HEK293 (cell line): ENCODE measurements around the gene EBF3.

Experiments used
- BCL11A ChIP-seq: fragments of 450-650 bp; formaldehyde crosslinking; IDR thresholded peaks from 2 replicates; pipeline ENCODE4 v1.5.1; 2016; ENCODE audit warnings: low read depth, missing biosample characterization, missing genetic modification characterization
- GLI4 ChIP-seq: fragments of 450-650 bp; formaldehyde crosslinking; IDR thresholded peaks from 2 replicates; pipeline ENCODE4 v1.5.1; 2016; ENCODE audit warnings: missing biosample characterization, missing genetic modification characterization
- ZBTB7A ChIP-seq: fragments of 450-650 bp; formaldehyde crosslinking; IDR thresholded peaks from 2 replicates; pipeline ENCODE4 v1.5.1; 2016; ENCODE audit warnings: low read depth, missing biosample characterization, missing genetic modification characterization
- ZIC2 ChIP-seq: fragments of 450-650 bp; formaldehyde crosslinking; IDR thresholded peaks from 2 replicates; pipeline ENCODE4 v1.5.1; 2016; ENCODE audit warnings: missing biosample characterization, missing genetic modification characterization
- ZNF114 ChIP-seq: fragments of 450-650 bp; formaldehyde crosslinking; IDR thresholded peaks from 2 replicates; pipeline ENCODE4 v1.5.0; 2017; ENCODE audit warnings: missing biosample characterization, missing genetic modification characterization
- ZNF155 ChIP-seq: fragments of 450-650 bp; formaldehyde crosslinking; IDR thresholded peaks from 2 replicates; pipeline ENCODE4 v1.5.1; 2016; ENCODE audit warnings: missing biosample characterization, missing genetic modification characterization
- ZNF175 ChIP-seq: fragments of 450-650 bp; formaldehyde crosslinking; IDR thresholded peaks from 2 replicates; pipeline ENCODE4 v1.5.1; 2016; ENCODE audit warnings: missing biosample characterization, missing genetic modification characterization
- ZNF510 ChIP-seq: fragments of 450-650 bp; formaldehyde crosslinking; IDR thresholded peaks from 2 replicates; pipeline ENCODE4 v1.5.1; 2018; ENCODE audit warnings: mild to moderate bottlenecking, missing genetic modification characterization, missing biosample characterization; ENCODE audit not compliant: insufficient replicate concordance
- ZNF610 ChIP-seq: fragments of 450-650 bp; formaldehyde crosslinking; IDR thresholded peaks from 2 replicates; pipeline ENCODE4 v1.5.1; 2016; ENCODE audit warnings: missing biosample characterization, missing genetic modification characterization, borderline replicate concordance
- TF ChIP-seq, protein P1 (sequence below): fragments of 450-650 bp; formaldehyde crosslinking; IDR thresholded peaks from 2 replicates; pipeline ENCODE4 v1.5.1; 2016; ENCODE audit warnings: missing biosample characterization, missing genetic modification characterization

GRCh38 chr10:129793996-129794395 is 170.1 kb downstream of the EBF3 start:
- TF ChIP-seq, protein P1, sequence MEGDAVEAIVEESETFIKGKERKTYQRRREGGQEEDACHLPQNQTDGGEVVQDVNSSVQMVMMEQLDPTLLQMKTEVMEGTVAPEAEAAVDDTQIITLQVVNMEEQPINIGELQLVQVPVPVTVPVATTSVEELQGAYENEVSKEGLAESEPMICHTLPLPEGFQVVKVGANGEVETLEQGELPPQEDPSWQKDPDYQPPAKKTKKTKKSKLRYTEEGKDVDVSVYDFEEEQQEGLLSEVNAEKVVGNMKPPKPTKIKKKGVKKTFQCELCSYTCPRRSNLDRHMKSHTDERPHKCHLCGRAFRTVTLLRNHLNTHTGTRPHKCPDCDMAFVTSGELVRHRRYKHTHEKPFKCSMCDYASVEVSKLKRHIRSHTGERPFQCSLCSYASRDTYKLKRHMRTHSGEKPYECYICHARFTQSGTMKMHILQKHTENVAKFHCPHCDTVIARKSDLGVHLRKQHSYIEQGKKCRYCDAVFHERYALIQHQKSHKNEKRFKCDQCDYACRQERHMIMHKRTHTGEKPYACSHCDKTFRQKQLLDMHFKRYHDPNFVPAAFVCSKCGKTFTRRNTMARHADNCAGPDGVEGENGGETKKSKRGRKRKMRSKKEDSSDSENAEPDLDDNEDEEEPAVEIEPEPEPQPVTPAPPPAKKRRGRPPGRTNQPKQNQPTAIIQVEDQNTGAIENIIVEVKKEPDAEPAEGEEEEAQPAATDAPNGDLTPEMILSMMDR (tag by site-specific recombination) = no peak
- TF ChIP-seq ZNF175 (no peak), ZNF510 (no peak), BCL11A (no peak), ZNF610 (no peak), GLI4 (tag by site-specific recombination) (no peak), ZIC2 (tag by site-specific recombination) (no peak), ZNF114 (tag by site-specific recombination) (no peak), ZBTB7A (tag by site-specific recombination) (no peak), ZNF155 (tag by site-specific recombination) (no peak)
